Measurements from ENCODE around the gene GSTM2. TPM values are rescaled to one million over a fixed set of nuclear protein-coding genes. Genes with fewer than 3 reads are reported as not detected.
"Not testable (repeated sequence)": the region's sequence is repeated elsewhere in the genome, so short reads cannot be mapped to it uniquely, and the experiment has no call there.

The GSTM2 gene
- total RNA-seq, 1 donor from 2014 or later: 75.6 TPM

DNA sequence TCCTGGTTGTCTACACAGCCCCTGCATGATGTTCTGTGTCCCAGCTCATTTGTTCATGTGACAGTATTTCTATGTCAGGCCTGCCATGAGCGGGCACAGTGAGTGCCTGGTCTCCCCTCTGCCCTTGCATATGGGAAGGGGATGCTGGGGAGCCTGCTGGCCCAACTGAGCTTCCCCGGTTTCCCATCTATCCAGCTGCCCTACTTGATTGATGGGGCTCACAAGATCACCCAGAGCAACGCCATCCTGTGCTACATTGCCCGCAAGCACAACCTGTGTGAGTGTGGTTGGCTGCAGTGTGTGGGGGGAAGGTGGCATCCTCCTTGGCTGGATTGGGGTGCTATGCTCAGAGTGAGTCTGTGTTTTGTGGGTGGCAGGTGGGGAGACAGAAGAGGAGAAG lies 10.5 kb upstream of the GSTM2 start:
- Mint-ChIP-seq H3K36me3 (no peaks in the 10 kb centered on the region), H3K4me3 (peak overlapping the region; percentile 97), H3K27me3 (peaks cover 6% of the 10 kb centered on the region), H3K27ac (no peak overlapping the region), H3K4me1 (ENCODE audit: unreplicated experiment) (peaks cover 38% of the 10 kb centered on the region), H3K9me3 (no peaks in the 10 kb centered on the region)
- DNase-seq (ENCODE audit: extremely low spot score, unreplicated experiment): no peak
- TF ChIP-seq, protein P1, sequence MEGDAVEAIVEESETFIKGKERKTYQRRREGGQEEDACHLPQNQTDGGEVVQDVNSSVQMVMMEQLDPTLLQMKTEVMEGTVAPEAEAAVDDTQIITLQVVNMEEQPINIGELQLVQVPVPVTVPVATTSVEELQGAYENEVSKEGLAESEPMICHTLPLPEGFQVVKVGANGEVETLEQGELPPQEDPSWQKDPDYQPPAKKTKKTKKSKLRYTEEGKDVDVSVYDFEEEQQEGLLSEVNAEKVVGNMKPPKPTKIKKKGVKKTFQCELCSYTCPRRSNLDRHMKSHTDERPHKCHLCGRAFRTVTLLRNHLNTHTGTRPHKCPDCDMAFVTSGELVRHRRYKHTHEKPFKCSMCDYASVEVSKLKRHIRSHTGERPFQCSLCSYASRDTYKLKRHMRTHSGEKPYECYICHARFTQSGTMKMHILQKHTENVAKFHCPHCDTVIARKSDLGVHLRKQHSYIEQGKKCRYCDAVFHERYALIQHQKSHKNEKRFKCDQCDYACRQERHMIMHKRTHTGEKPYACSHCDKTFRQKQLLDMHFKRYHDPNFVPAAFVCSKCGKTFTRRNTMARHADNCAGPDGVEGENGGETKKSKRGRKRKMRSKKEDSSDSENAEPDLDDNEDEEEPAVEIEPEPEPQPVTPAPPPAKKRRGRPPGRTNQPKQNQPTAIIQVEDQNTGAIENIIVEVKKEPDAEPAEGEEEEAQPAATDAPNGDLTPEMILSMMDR (conservative IDR thresholded peaks at IDR 0.05): no peak

DNA sequence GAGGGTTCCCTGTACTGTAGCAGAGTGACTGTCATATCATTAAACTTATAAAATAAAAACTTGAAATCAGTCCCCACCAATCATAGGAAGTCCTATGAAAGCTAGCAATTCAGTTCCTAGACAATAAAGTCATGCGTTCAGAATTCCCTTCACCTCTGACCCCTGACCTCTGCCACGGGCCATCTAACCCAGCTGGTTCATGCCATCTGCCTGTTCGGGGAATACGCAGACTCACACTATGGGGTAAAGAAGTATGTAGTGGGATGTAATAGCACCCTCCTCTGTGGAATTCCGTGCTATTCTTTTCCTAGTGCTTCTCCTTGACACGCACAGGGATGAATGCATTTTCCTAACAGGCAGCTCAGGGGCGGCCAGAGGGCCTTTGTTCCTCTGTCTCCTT lies 9.9 kb upstream of the GSTM2 start:
- no peaks in the 10 kb centered on the region for H3K9me3 Mint-ChIP-seq
- peaks cover 38% of the 10 kb centered on the region for H3K4me1 Mint-ChIP-seq (ENCODE audit: unreplicated experiment)
- H3K27me3 Mint-ChIP-seq: peaks cover 4% of the 10 kb centered on the region
- no peak overlapping the region for H3K27ac Mint-ChIP-seq
- H3K4me3 Mint-ChIP-seq: peak overlapping the region; percentile 97
- no peak for DNase-seq (ENCODE audit: extremely low spot score, unreplicated experiment)
- TF ChIP-seq, protein P1 (conservative IDR thresholded peaks at IDR 0.05): no peak
- H3K36me3 Mint-ChIP-seq: no peaks in the 10 kb centered on the region

GRCh38 chr1:109658533-109659042 lies 9.3 kb upstream of the GSTM2 start:
- H3K36me3 Mint-ChIP-seq: no peaks in the 10 kb centered on the region
- no peak for DNase-seq (ENCODE audit: extremely low spot score, unreplicated experiment)
- H3K9me3 Mint-ChIP-seq: no peaks in the 10 kb centered on the region
- TF ChIP-seq, protein P1 (conservative IDR thresholded peaks at IDR 0.05): no peak
- peak overlapping the region; percentile 44 for H3K27ac Mint-ChIP-seq
- peak overlapping the region; percentile 56 for H3K4me3 Mint-ChIP-seq
- H3K27me3 Mint-ChIP-seq: no peaks in the 10 kb centered on the region
- peaks cover 32% of the 10 kb centered on the region for H3K4me1 Mint-ChIP-seq (ENCODE audit: unreplicated experiment)

GRCh38 chr1:109659145-109659544 lies 8.7 kb upstream of the GSTM2 start:
- no peaks in the 10 kb centered on the region for H3K27me3 Mint-ChIP-seq
- H3K9me3 Mint-ChIP-seq: no peaks in the 10 kb centered on the region
- no peaks in the 10 kb centered on the region for H3K36me3 Mint-ChIP-seq
- H3K27ac Mint-ChIP-seq: peak overlapping the region; percentile 44
- no peak for DNase-seq (ENCODE audit: extremely low spot score, unreplicated experiment)
- peak overlapping the region; percentile 56 for H3K4me3 Mint-ChIP-seq
- peaks cover 30% of the 10 kb centered on the region for H3K4me1 Mint-ChIP-seq (ENCODE audit: unreplicated experiment)
- TF ChIP-seq, protein P1 (conservative IDR thresholded peaks at IDR 0.05): no peak

- H3K4me3 Mint-ChIP-seq: no peak overlapping the region
- H3K36me3 Mint-ChIP-seq: no peaks in the 10 kb centered on the region
- no peaks in the 10 kb centered on the region for H3K9me3 Mint-ChIP-seq
- H3K4me1 Mint-ChIP-seq (ENCODE audit: unreplicated experiment): peaks cover 21% of the 10 kb centered on the region
- no peaks in the 10 kb centered on the region for H3K27me3 Mint-ChIP-seq
- no peak overlapping the region for H3K27ac Mint-ChIP-seq
- TF ChIP-seq, protein P1 (conservative IDR thresholded peaks at IDR 0.05): no peak
- no peak for DNase-seq (ENCODE audit: extremely low spot score, unreplicated experiment)
Observed at GRCh38 chr1:109659997-109660690, 7.7 kb upstream of the GSTM2 start.

DNA sequence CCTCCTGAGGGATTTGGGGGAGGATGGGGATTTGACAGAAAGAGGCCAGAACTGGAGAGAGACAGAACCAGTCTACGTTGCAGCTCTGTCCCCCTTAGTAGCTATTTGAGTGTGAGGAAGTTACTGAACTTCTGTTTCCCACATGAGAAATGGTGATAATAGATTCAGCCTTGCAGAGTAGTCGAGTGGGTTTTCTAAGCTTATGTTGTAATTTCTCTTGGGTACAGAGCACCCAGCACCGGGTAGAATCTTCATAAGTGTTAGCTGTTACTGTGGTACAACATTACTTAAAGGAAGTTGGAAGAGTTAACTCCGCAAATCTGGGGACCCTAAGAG lies 7.2 kb upstream of the GSTM2 start:
- not testable (repeated sequence) for H3K27me3 Mint-ChIP-seq; H3K36me3 Mint-ChIP-seq; H3K4me3 Mint-ChIP-seq; H3K27ac Mint-ChIP-seq; DNase-seq (ENCODE audit: extremely low spot score, unreplicated experiment); H3K9me3 Mint-ChIP-seq
- peaks cover 20% of the 10 kb centered on the region for H3K4me1 Mint-ChIP-seq (ENCODE audit: unreplicated experiment)

Data from type B pancreatic cell (in vitro differentiated cells).